HepG2 (cell line): Measurements from ENCODE around the gene PEAK1. TPM values are rescaled to one million over a fixed set of nuclear protein-coding genes. Genes with fewer than 3 reads are reported as not detected.

Experiments used
- ATAC-seq: fragments of 200-7000 bp; cut with Tn5 transposase; 3 replicates; pipeline ENCODE4 v1.9.1; 2020; ENCODE audit warnings: mild to moderate bottlenecking, moderate library complexity
- BruUV-seq: library from RNA; stranded (reverse); fragments of 400-500 nt; replicated peaks from 2 replicates; lab custom pipeline; 2021; lab: Mats Ljungman, UMichigan
- CTCF ChIA-PET: fragments of 300-600 bp; formaldehyde crosslinking; extraction: SDS; loops from one replicate; lab custom pipeline; 2021; ENCODE audit warnings: low total read pairs, inconsistent platforms, low intra/inter-chr PET ratio; lab: Yijun Ruan, JAX
- POLR2A ChIA-PET: fragments of 350-600 bp; sonication (Branson Sonifier 250); formaldehyde crosslinking; loops from one replicate; lab custom pipeline; 2020; ENCODE audit warnings: antibody characterized with exemption, inconsistent platforms; lab: Yijun Ruan, JAX
- DNase-seq: peaks from one replicate; pipeline ENCODE4 v3.0.0-alpha.2; 2015; ENCODE audit warnings: low spot score
- FAIRE-seq: peaks from 3 replicates; lab custom pipeline; 2011; peaks lifted over from hg19 to GRCh38; lab: Jason Lieb, UNC
- H2AFZ ChIP-seq: one replicate; pipeline ENCODE4 v1.6.1; 2011; ENCODE audit warnings: low read length, inconsistent platforms
- H3K27ac ChIP-seq: fragments of 300-600 bp; 3 replicates; pipeline ENCODE4 v1.8.0; 2011; ENCODE audit warnings: mixed run types, mild to moderate bottlenecking, mixed read lengths, low read length, inconsistent platforms; ENCODE audit not compliant: insufficient read depth; ENCODE audit errors: extremely low read length
- H3K27me3 ChIP-seq, 2 experiments: fragments of 200-600 bp in 1 of 2; 2 replicates in 1 of 2; 3 replicates in 1 of 2; pipeline versions ENCODE4 v1.6.0 to v1.8.0; 2011; ENCODE audit warnings: low read length in 2 of 2, mild to moderate bottlenecking in 2 of 2, moderate library complexity in 2 of 2, inconsistent platforms in 1 of 2; ENCODE audit not compliant: insufficient read depth in 2 of 2, control insufficient read depth in 1 of 2
- H3K36me3 ChIP-seq, 2 experiments: fragments of 200-600 bp in 1 of 2; replicated peaks in 1 of 2; 2 replicates in 1 of 2; 3 replicates in 1 of 2; pipeline versions ENCODE4 v1.5.1 to v1.8.0; 2011; ENCODE audit warnings: low read length in 2 of 2, inconsistent platforms in 1 of 2; ENCODE audit not compliant: insufficient read depth in 2 of 2, control insufficient read depth in 1 of 2
- H3K4me1 ChIP-seq: 2 replicates; pipeline ENCODE4 v1.5.1; 2012; ENCODE audit warnings: low read length, inconsistent platforms; ENCODE audit not compliant: insufficient read depth
- H3K4me2 ChIP-seq: 2 replicates; pipeline ENCODE4 v1.6.0; 2011; ENCODE audit warnings: low read depth, low read length, inconsistent platforms
- H3K4me3 ChIP-seq, 3 experiments: fragments of 200-600 bp in 1 of 3; sonication (generic), shearing (Covaris generic) in 1 of 3; replicated peaks in 1 of 3; 2 replicates each; pipeline ENCODE4 v1.5.1; 2011 to 2016; ENCODE audit warnings: low read length in 3 of 3, inconsistent platforms in 2 of 3, low read depth in 2 of 3, mild to moderate bottlenecking in 2 of 3, control low read depth in 1 of 3, mixed read lengths in 1 of 3; ENCODE audit not compliant: insufficient read depth in 1 of 3
- H3K79me2 ChIP-seq: one replicate; pipeline ENCODE4 v1.6.1; 2011; ENCODE audit warnings: low read length, inconsistent platforms; ENCODE audit not compliant: insufficient read depth
- H3K9ac ChIP-seq: 2 replicates; pipeline ENCODE4 v1.6.0; 2011; ENCODE audit warnings: mild to moderate bottlenecking, low read depth, low read length, inconsistent platforms; ENCODE audit not compliant: insufficient read depth
- H3K9me3 ChIP-seq: 2 replicates; pipeline ENCODE4 v1.5.1; 2012; ENCODE audit warnings: mild to moderate bottlenecking, low read length
- H4K20me1 ChIP-seq: 2 replicates; pipeline ENCODE4 v1.6.0; 2011; ENCODE audit warnings: inconsistent platforms, mild to moderate bottlenecking, low read length, moderate library complexity; ENCODE audit not compliant: insufficient read depth
- WGBS: methylation state at CpG from one replicate; pipeline ENCODE4 v1.1.6; 2017; ENCODE audit warnings: low lambda C conversion rate; 5-methylcytosine and 5-hydroxymethylcytosine counted together
- in situ Hi-C: cut with HindIII; loops from 2 replicates; pipeline ENCODE4 v1.10.0; 2017; ENCODE audit warnings: low pct_unique_long_range_greater_than_20kb; ENCODE audit not compliant: extremely low pct_ligation_motif_present
- intact Hi-C: fragments of 100-400 bp; cut with micrococcal nuclease; formaldehyde crosslinking; loops from one replicate; pipeline ENCODE4 v1.10.0; 2022; ENCODE audit not compliant: unreplicated experiment
- polyA plus RNA-seq, 8 experiments: library from polyadenylated mRNA; depleted of rRNA in 3 of 8; stranded (reverse) in 7 of 8; unstranded in 1 of 8; fragments of >200 nt; fragmentation: Illumina TruSeq in 4 of 8; extraction: Trizol in 4 of 8; gene quantifications; 2 replicates each; pipeline versions ENCODE4 v1.2.1 to v1.2.3, GENCODE V29; 2011 to 2016; ENCODE audit warnings: low read depth in 4 of 8, missing spikeins in 1 of 8, mixed read lengths in 1 of 8; ENCODE audit not compliant: insufficient read depth in 1 of 8
- total RNA-seq, 5 experiments: library from RNA; depleted of rRNA; stranded (reverse); fragments of >200 nt; fragmentation: Illumina TruSeq; extraction: Trizol; gene quantifications; 2 replicates each; pipeline ENCODE4 v1.2.3, GENCODE V29; 2016; ENCODE audit warnings: low read depth in 1 of 5
- TF ChIP-seq, protein P1 (sequence below): sonication (generic); formaldehyde crosslinking; IDR thresholded peaks from 2 replicates; pipeline ENCODE4 v1.5.0; 2020; ENCODE audit warnings: missing genetic modification reagents
- TF ChIP-seq, protein P2 (sequence below): sonication (generic); formaldehyde crosslinking; IDR thresholded peaks from 2 replicates; pipeline ENCODE4 v1.4.0; 2020; ENCODE audit warnings: missing genetic modification reagents

The PEAK1 gene
- total and polyA plus RNA-seq, 2 of the 13 experiments (the other 11 are each of a cell fraction or from before 2014, with no cell fraction given): 6.0 to 6.6 TPM

DNA sequence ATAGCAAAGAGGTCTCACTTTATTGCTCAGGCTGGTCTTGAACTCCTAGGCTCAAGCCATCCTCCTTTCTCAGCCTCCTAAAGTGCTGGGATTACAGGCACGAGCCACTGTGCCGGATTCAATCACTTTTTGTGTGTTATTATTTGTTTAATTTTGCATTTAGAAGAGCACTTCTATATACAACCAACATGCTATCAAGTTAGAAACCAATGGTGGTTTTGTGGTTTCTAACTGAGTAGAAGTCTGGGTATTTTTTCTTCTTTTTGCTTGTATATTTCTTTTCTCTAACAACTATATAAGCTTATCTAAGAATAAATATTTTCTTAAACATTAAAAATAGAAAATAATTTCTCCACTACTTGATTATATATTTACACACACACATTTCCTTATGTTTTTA is 86.7 kb downstream of the PEAK1 start:
- DNase-seq: no peak

More for the DNA sequence above, 86.7 kb downstream of the PEAK1 start:
- TF ChIP-seq, protein P1, sequence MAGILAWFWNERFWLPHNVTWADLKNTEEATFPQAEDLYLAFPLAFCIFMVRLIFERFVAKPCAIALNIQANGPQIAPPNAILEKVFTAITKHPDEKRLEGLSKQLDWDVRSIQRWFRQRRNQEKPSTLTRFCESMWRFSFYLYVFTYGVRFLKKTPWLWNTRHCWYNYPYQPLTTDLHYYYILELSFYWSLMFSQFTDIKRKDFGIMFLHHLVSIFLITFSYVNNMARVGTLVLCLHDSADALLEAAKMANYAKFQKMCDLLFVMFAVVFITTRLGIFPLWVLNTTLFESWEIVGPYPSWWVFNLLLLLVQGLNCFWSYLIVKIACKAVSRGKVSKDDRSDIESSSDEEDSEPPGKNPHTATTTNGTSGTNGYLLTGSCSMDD (CRISPR knock-in tag): no peak
- TF ChIP-seq, protein P2, sequence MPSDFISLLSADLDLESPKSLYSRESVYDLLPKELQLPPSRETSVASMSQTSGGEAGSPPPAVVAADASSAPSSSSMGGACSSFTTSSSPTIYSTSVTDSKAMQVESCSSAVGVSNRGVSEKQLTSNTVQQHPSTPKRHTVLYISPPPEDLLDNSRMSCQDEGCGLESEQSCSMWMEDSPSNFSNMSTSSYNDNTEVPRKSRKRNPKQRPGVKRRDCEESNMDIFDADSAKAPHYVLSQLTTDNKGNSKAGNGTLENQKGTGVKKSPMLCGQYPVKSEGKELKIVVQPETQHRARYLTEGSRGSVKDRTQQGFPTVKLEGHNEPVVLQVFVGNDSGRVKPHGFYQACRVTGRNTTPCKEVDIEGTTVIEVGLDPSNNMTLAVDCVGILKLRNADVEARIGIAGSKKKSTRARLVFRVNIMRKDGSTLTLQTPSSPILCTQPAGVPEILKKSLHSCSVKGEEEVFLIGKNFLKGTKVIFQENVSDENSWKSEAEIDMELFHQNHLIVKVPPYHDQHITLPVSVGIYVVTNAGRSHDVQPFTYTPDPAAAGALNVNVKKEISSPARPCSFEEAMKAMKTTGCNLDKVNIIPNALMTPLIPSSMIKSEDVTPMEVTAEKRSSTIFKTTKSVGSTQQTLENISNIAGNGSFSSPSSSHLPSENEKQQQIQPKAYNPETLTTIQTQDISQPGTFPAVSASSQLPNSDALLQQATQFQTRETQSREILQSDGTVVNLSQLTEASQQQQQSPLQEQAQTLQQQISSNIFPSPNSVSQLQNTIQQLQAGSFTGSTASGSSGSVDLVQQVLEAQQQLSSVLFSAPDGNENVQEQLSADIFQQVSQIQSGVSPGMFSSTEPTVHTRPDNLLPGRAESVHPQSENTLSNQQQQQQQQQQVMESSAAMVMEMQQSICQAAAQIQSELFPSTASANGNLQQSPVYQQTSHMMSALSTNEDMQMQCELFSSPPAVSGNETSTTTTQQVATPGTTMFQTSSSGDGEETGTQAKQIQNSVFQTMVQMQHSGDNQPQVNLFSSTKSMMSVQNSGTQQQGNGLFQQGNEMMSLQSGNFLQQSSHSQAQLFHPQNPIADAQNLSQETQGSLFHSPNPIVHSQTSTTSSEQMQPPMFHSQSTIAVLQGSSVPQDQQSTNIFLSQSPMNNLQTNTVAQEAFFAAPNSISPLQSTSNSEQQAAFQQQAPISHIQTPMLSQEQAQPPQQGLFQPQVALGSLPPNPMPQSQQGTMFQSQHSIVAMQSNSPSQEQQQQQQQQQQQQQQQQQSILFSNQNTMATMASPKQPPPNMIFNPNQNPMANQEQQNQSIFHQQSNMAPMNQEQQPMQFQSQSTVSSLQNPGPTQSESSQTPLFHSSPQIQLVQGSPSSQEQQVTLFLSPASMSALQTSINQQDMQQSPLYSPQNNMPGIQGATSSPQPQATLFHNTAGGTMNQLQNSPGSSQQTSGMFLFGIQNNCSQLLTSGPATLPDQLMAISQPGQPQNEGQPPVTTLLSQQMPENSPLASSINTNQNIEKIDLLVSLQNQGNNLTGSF (CRISPR knock-in tag): no peak
- TF ChIP-seq, all 625 proteins: peak for 0
- ATAC-seq (no peak), FAIRE-seq (no peak)
- H3K9ac ChIP-seq: no peak overlapping the region
- H3K9me3 ChIP-seq: no peaks in the 10 kb centered on the region
- no peaks in the 10 kb centered on the region for H3K27me3 ChIP-seq
- no peaks in the 10 kb centered on the region for H3K4me1 ChIP-seq
- in situ Hi-C loops (no loop called here), intact Hi-C loops (no loop called here)
- no peak overlapping the region for H2AFZ ChIP-seq
- POLR2A ChIA-PET: no interaction called here
- 98% methylated on average over 2 of the region's 2 CpGs for WGBS
- CTCF ChIA-PET: no interaction called here
- no peaks in the 10 kb centered on the region for H3K36me3 ChIP-seq
- no peak overlapping the region for H3K4me3 ChIP-seq
- BruUV-seq: no TSS peak
- H4K20me1 ChIP-seq: no peaks in the 10 kb centered on the region
- no peak overlapping the region for H3K4me2 ChIP-seq
- no peak overlapping the region for H3K27ac ChIP-seq
- H3K79me2 ChIP-seq: no peaks in the 10 kb centered on the region
